PFSK-1 (cell line): ENCODE measurements around the gene GGT7.

Experiments
- FOXP2 ChIP-seq: optimal IDR thresholded peaks from 2 replicates; pipeline ENCODE3; 2011; ENCODE audit warnings: borderline replicate concordance, control low read depth, inconsistent platforms; ENCODE audit not compliant: insufficient read depth; ENCODE audit errors: extremely low read length, extremely low read depth
- POLR2AphosphoS5 ChIP-seq: IDR thresholded peaks from 2 replicates; pipeline ENCODE4 v1.6.1; 2012; ENCODE audit warnings: low read depth, mild to moderate bottlenecking, control low read depth, low read length, moderate library complexity
- SIN3A ChIP-seq: IDR thresholded peaks from 2 replicates; pipeline ENCODE4 v1.6.1; 2012; ENCODE audit warnings: mild to moderate bottlenecking, low read length, moderate library complexity, borderline replicate concordance; ENCODE audit not compliant: insufficient read depth
- TAF1 ChIP-seq: IDR thresholded peaks from 2 replicates; pipeline ENCODE4 v1.6.1; 2012; ENCODE audit warnings: low read length, control low read depth, borderline replicate concordance; ENCODE audit not compliant: insufficient read depth
- TF ChIP-seq, protein P1 (sequence below), 2 experiments: IDR thresholded peaks; 2 replicates each; pipeline versions ENCODE4 v1.6.1 to v1.8.0; 2011 to 2012; ENCODE audit warnings: low read depth in 2 of 2, low read length in 2 of 2, control low read depth in 1 of 2, inconsistent platforms in 1 of 2, mild to moderate bottlenecking in 1 of 2, moderate library complexity in 1 of 2; ENCODE audit not compliant: insufficient read depth in 1 of 2

Gene GGT7

DNA sequence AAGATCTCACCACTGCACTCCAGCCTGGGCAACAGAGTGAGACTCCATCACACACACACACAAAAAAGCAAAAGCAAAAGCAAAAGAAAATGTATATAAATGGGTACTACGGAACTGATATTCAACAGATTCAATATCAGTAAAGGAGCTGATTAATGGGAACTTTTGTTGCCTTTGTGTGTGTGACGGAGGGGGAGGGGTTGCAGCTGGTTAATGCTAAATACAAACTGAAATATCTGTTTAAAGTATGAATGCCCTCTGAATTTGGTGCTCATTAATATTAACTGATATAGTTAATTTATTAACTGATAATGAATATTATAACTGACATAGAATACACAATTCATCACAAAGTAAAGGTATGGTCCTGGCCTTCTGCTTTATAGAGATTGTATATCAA is 55.6 kb downstream of the GGT7 start:
- TF ChIP-seq TAF1 (no peak), SIN3A (no peak), POLR2AphosphoS5 (no peak), FOXP2 (no peak)
- TF ChIP-seq, protein P1, sequence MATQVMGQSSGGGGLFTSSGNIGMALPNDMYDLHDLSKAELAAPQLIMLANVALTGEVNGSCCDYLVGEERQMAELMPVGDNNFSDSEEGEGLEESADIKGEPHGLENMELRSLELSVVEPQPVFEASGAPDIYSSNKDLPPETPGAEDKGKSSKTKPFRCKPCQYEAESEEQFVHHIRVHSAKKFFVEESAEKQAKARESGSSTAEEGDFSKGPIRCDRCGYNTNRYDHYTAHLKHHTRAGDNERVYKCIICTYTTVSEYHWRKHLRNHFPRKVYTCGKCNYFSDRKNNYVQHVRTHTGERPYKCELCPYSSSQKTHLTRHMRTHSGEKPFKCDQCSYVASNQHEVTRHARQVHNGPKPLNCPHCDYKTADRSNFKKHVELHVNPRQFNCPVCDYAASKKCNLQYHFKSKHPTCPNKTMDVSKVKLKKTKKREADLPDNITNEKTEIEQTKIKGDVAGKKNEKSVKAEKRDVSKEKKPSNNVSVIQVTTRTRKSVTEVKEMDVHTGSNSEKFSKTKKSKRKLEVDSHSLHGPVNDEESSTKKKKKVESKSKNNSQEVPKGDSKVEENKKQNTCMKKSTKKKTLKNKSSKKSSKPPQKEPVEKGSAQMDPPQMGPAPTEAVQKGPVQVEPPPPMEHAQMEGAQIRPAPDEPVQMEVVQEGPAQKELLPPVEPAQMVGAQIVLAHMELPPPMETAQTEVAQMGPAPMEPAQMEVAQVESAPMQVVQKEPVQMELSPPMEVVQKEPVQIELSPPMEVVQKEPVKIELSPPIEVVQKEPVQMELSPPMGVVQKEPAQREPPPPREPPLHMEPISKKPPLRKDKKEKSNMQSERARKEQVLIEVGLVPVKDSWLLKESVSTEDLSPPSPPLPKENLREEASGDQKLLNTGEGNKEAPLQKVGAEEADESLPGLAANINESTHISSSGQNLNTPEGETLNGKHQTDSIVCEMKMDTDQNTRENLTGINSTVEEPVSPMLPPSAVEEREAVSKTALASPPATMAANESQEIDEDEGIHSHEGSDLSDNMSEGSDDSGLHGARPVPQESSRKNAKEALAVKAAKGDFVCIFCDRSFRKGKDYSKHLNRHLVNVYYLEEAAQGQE (IDR thresholded peaks at IDR 0.05; ENCODE audit: insufficient read depth in 1 of 2, low read depth in 2 of 2, low read length in 2 of 2): no peak

DNA sequence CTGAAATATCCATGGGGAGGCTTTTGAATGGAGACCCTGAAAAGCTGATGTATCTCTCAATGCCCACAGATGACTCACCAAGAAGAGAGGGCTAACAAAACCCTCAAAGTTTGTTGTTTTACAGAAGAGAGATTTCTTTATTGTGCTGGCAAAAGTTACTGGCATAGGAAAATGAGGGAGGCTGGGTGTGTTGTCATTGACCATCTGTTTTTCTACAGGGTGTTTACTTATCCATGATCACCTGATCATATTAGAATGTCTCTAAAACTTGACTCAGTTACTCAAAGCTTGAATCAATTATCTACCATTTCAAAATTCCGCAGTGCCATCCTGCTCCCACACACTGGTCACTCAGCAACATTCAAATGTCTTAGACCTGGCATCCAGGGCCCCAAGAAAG is 57.0 kb downstream of the GGT7 start:
- TF ChIP-seq POLR2AphosphoS5: no peak
- TF ChIP-seq, protein P1 (IDR thresholded peaks at IDR 0.05; ENCODE audit: insufficient read depth in 1 of 2, low read depth in 2 of 2, low read length in 2 of 2): no peak
- TF ChIP-seq TAF1: no peak
- no peak for TF ChIP-seq SIN3A
- TF ChIP-seq FOXP2: no peak

DNA sequence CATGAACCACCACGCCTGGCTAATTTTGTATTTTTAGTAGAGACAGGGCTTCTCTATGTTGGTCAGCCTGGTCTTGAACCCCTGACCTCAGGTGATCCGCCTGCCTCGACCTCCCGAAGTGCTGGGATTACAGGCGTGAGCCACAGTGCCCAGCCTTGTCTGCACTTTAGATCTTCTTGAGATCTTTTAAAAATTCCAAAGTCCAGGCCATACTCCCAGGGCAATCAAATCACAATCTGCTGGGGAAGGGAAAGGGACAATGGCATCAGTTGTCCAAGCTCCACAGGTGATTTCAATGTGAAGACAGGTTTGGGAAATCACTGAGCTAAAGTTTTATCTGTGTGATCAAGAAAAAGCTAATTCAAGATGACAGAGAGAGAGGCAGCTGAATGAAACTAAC is 64.1 kb downstream of the GGT7 start:
- TF ChIP-seq FOXP2 (no peak), TAF1 (no peak), POLR2AphosphoS5 (no peak), SIN3A (no peak)
- TF ChIP-seq, protein P1 (IDR thresholded peaks at IDR 0.05; ENCODE audit: insufficient read depth in 1 of 2, low read depth in 2 of 2, low read length in 2 of 2): no peak

DNA sequence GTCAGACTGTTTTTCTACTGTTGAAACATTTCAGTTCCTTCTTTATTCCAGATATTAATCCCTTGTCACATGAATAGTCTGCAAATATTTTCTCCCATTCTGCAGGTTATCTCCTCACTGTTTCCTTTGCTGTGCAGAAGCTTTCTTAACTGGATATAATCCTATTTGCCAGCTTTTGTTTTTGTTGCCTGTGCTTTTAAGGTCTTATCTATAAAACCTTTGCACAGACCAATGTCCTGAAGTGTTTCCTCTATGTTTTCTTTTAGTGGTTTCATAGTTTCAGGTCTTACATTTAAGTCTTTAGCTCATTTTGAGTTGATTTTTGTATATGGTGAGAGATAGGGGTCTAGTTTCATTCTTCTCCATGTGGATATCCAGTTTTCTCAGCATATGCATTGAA is 66.4 kb downstream of the GGT7 start:
- no peak for TF ChIP-seq POLR2AphosphoS5
- TF ChIP-seq, protein P1 (IDR thresholded peaks at IDR 0.05; ENCODE audit: insufficient read depth in 1 of 2, low read depth in 2 of 2, low read length in 2 of 2): no peak
- TF ChIP-seq SIN3A: no peak
- no peak for TF ChIP-seq TAF1
- TF ChIP-seq FOXP2: no peak

- TF ChIP-seq SIN3A (no peak), TAF1 (no peak), POLR2AphosphoS5 (no peak), FOXP2 (no peak)
- TF ChIP-seq, protein P1 (IDR thresholded peaks at IDR 0.05; ENCODE audit: insufficient read depth in 1 of 2, low read depth in 2 of 2, low read length in 2 of 2): no peak
Measured at GRCh38 chr20:34798871-34799270, 73.8 kb downstream of the GGT7 start.
